Measurements from ENCODE around the gene SLC6A20. TPM values are rescaled to one million over a fixed set of nuclear protein-coding genes. Genes with fewer than 3 reads are reported as not detected.

Gene SLC6A20
- polyA plus RNA-seq, 1 experiment, result not detected

DNA sequence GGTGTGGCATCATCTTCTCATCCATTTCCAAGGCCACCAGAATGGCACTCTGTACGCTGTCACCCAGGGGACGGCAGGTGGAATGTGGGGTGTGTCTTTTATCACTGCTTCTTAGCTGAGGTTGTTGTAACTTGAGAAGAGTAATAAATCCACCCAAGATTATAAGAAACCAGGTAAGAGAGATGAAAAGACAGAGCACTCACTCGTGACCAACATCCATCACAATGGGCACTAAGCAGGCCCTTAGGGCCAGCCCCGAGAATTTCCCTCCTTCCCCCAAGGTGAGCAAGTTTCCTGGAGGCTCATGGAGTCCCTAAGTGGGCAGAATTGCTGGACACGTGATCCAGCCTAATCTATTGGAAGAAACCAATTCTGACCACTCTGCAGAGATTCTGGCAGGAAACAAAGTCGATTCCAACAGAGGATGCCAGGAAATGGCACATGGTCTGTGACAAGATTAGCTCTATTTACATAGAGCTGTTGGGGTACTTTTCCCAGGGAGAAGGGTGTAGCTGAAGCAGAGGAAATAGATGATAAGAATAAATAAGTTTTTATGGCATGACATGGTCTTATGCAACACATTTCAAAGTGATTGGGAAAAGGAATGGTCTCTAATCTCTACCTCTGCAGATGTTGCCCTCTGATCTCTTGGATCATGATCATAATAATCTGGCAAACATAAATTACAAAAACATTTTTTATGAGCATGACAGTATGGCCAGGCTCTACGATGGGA is 22.5 kb downstream of the SLC6A20 start:
- POLR2A ChIA-PET, result no interaction called here
- H3K36me3 ChIP-seq (ENCODE audit: control insufficient read depth, insufficient read depth, low read length), result no peaks in the 10 kb centered on the region
- H3K27me3 ChIP-seq (ENCODE audit: control insufficient read depth, insufficient read depth, low read length), result peaks cover 14% of the 10 kb centered on the region
- no peak for TF ChIP-seq CTCF (IDR thresholded peaks at IDR 0.05; ENCODE audit: insufficient read depth, low read depth, low read length)
- H3K4me3 ChIP-seq (ENCODE audit: low read depth, low read length), result no peak overlapping the region
- CTCF ChIA-PET, result interaction anchor here (1.2 to 4.8 kb wide), 2 partner anchors 12 to 124 kb away, joined by 3 to 24 read pairs; no protein-coding TSS in a partner anchor
- no peak for DNase-seq (ENCODE audit: low read depth)

DNA sequence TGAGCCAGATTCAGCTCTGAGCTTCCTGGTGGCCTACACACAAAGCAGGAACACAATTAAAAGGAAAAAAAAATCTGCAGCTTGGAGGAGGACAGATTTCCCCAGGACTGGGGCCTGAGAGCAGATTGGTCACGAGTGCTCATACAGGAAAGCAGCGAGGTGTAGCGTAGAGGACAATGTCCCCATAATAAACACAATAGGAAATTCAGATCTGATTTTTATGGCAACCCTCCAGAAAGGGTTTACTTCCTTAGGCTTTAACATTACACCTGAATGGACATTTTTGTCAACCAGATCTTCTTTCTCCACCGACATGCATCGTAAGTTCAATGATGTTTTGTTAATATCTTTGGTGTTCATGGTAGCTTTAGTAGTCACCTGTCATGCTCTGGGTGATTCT is 23.3 kb downstream of the SLC6A20 start:
- H3K4me3 ChIP-seq (ENCODE audit: low read depth, low read length), result no peak overlapping the region
- peaks cover 16% of the 10 kb centered on the region for H3K27me3 ChIP-seq (ENCODE audit: control insufficient read depth, insufficient read depth, low read length)
- CTCF ChIA-PET, result interaction anchor here (4.8 kb wide), 1 partner anchor 11 kb away, joined by 24 read pairs; no protein-coding TSS in a partner anchor
- no peak for DNase-seq (ENCODE audit: low read depth)
- POLR2A ChIA-PET, result no interaction called here
- no peak for TF ChIP-seq CTCF (IDR thresholded peaks at IDR 0.05; ENCODE audit: insufficient read depth, low read depth, low read length)
- no peaks in the 10 kb centered on the region for H3K36me3 ChIP-seq (ENCODE audit: control insufficient read depth, insufficient read depth, low read length)

- H3K36me3 ChIP-seq (ENCODE audit: control insufficient read depth, insufficient read depth, low read length), result no peaks in the 10 kb centered on the region
- ChIA-PET CTCF (interaction anchor here (1.4 to 4.8 kb wide), 3 partner anchors 11 to 305 kb away, joined by 3 to 24 read pairs (median 15); no protein-coding TSS in a partner anchor), POLR2A (no interaction called here)
- DNase-seq (ENCODE audit: low read depth), result no peak
- H3K4me3 ChIP-seq (ENCODE audit: low read depth, low read length), result no peak overlapping the region
- no peak for TF ChIP-seq CTCF (IDR thresholded peaks at IDR 0.05; ENCODE audit: insufficient read depth, low read depth, low read length)
- H3K27me3 ChIP-seq (ENCODE audit: control insufficient read depth, insufficient read depth, low read length), result peaks cover 16% of the 10 kb centered on the region
These were observed 23.8 kb downstream of the SLC6A20 start for GRCh38 chr3:45772341-45773035.

DNA sequence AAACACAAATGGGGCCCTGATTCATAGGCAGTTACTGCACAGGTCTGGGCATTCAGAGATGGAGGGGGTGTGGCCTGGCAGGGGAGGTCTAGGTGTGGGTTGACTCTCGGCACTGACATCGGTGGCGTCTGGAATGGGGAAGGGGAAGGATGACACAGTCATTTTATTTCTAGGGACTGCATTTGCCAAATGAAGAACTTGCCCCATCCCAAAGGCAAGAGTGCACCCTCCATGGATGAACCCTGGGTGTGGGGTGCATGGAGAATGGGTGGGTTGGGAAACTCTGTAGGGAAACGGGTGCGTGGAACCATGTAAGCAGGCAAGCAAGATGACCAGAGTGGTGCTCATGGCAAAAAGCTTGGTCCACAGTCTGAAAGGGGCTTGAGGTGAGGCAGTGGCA is 24.5 kb downstream of the SLC6A20 start:
- ChIA-PET POLR2A (no interaction called here), CTCF (interaction anchor here (1.4 to 3.0 kb wide), 2 partner anchors 10 to 306 kb away, joined by 3 to 15 read pairs; no protein-coding TSS in a partner anchor)
- DNase-seq (ENCODE audit: low read depth), result no peak
- no peak for TF ChIP-seq CTCF (IDR thresholded peaks at IDR 0.05; ENCODE audit: insufficient read depth, low read depth, low read length)
- H3K4me3 ChIP-seq (ENCODE audit: low read depth, low read length), result no peak overlapping the region
- peaks cover 12% of the 10 kb centered on the region for H3K27me3 ChIP-seq (ENCODE audit: control insufficient read depth, insufficient read depth, low read length)
- no peaks in the 10 kb centered on the region for H3K36me3 ChIP-seq (ENCODE audit: control insufficient read depth, insufficient read depth, low read length)

DNA sequence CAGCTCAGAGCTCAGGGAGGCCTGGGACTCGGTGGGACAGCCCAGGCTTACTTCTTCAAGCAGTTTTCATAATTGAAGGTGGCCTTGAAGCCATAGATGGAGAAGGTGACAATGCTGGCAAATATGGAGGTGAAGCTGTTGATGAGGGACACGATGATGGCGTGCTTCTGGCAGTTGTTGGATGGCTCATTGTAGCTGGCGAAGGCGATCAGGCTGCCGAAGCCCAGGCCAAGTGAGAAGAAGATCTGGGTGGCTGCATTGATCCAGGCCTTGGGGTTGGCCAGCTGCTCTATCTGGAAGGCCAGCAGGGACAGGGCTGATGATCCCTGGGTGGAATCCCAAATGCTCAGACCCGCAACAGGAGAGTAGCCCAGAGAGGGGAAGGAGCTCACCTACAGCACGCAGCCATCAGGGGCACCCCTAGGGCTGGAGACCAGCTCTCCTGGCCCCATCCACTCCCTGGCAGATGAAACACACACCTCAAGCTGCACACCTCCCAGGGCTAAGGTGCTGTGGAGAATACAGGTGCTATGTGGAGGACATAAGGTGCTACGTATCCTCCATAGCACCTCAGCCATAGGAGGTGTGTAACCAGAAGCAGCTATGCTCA is 25.1 kb downstream of the SLC6A20 start:
- POLR2A ChIA-PET, result no interaction called here
- CTCF ChIA-PET, result interaction anchor here (1.4 to 3.0 kb wide), 2 partner anchors 10 to 307 kb away, joined by 3 to 15 read pairs; no protein-coding TSS in a partner anchor
- peaks cover 13% of the 10 kb centered on the region for H3K27me3 ChIP-seq (ENCODE audit: control insufficient read depth, insufficient read depth, low read length)

More for the DNA sequence above, 25.1 kb downstream of the SLC6A20 start:
- H3K36me3 ChIP-seq (ENCODE audit: control insufficient read depth, insufficient read depth, low read length), result no peaks in the 10 kb centered on the region
- no peak for TF ChIP-seq CTCF (IDR thresholded peaks at IDR 0.05; ENCODE audit: insufficient read depth, low read depth, low read length)
- DNase-seq (ENCODE audit: low read depth), result no peak
- H3K4me3 ChIP-seq (ENCODE audit: low read depth, low read length), result no peak overlapping the region
